Osteocyte (in vitro differentiated cells): ENCODE measurements around the gene NDUFAF3. TPM values are rescaled to one million over a fixed set of nuclear protein-coding genes. Genes with fewer than 3 reads are reported as not detected.

Experiments
- DNase-seq: peaks from one replicate; pipeline ENCODE4 v3.0.0; 2021; ENCODE audit warnings: mixed read lengths; ENCODE audit not compliant: unreplicated experiment; ENCODE audit errors: extremely low spot score
- H3K27ac Mint-ChIP-seq: one replicate; pipeline ENCODE4 v1.8.0; 2021; ENCODE audit warnings: mild to moderate bottlenecking, mixed read lengths; ENCODE audit not compliant: unreplicated experiment
- H3K27me3 Mint-ChIP-seq: one replicate; pipeline ENCODE4 v1.8.0; 2021; ENCODE audit warnings: mixed read lengths; ENCODE audit not compliant: unreplicated experiment
- H3K36me3 Mint-ChIP-seq: one replicate; pipeline ENCODE4 v1.8.0; 2021; ENCODE audit warnings: mixed read lengths; ENCODE audit not compliant: unreplicated experiment
- H3K4me1 Mint-ChIP-seq: one replicate; pipeline ENCODE4 v1.8.0; 2021; ENCODE audit warnings: mixed read lengths; ENCODE audit not compliant: unreplicated experiment
- H3K4me3 Mint-ChIP-seq: one replicate; pipeline ENCODE4 v1.8.0; 2021; ENCODE audit warnings: mild to moderate bottlenecking, moderate library complexity, mixed read lengths; ENCODE audit not compliant: unreplicated experiment
- H3K9me3 Mint-ChIP-seq: one replicate; pipeline ENCODE4 v1.8.0; 2021; ENCODE audit warnings: mixed read lengths; ENCODE audit not compliant: unreplicated experiment
- long read RNA-seq: library from polyadenylated mRNA; unstranded; transcript quantifications from one replicate; pipeline ENCODE4 v2.0.0, GENCODE V29; 2021
- total RNA-seq: library from RNA; stranded (reverse); gene quantifications from 2 replicates; pipeline ENCODE4 v1.2.1, GENCODE V29; 2021
- TF ChIP-seq, protein P1 (sequence below): fragments of 200-600 bp; sonication (generic); IDR thresholded peaks from 2 replicates; pipeline ENCODE4 v1.5.0; 2021; ENCODE audit warnings: antibody characterized with exemption, mild to moderate bottlenecking, moderate library complexity

The NDUFAF3 gene, protein sequence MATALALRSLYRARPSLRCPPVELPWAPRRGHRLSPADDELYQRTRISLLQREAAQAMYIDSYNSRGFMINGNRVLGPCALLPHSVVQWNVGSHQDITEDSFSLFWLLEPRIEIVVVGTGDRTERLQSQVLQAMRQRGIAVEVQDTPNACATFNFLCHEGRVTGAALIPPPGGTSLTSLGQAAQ
- 69.1 and 69.4 TPM in 2 replicates for total RNA-seq
- long read RNA-seq, transcript NDUFAF3-202 (5 exons, 2,012 nt): major isoform, 9 of 9 reads
- long read RNA-seq, partial matches to known transcripts: 0 of 9 reads
- long read RNA-seq, other reads (novel, unspliced or antisense): 0 of 9 reads

DNA sequence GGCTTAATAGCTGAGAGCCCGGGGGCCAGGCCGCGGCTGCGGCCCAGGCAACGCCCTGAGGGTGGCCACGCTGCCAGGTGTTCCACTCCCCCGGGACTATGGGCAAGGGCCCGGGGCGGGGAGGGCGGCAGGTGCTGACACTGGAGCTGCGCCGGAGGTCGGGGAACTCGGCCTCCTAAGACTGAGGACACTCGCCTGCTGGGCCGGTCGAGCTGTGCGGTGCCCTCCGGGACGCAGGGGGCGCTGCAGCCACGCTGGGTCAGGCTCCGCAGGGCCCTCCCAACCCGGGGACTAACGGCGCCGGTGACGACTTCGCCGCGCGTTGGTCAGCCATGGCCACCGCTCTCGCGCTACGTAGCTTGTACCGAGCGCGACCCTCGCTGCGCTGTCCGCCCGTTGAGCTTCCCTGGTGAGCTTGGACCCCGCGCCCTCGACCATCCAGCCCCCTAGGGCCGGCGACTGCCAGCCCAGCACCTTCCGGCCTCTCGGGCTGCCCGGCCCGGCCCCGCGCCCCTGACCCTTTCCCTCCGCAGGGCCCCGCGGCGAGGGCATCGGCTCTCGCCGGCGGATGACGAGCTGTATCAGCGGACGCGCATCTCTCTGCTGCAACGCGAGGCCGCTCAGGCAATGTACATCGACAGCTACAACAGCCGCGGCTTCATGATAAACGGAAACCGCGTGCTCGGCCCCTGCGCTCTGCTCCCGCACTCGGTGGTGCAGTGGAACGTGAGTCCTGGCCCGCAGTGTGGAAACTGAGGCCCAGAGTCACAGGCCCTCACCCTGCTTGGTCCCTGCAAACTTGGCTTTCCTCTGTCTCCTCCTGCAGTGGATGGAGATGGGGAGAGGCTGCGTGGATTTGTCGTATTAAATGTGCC lies at the start of gene NDUFAF3:
Gene NDUFAF3 (plus strand): TSS at position 309 of the 875 bp plus-strand sequence. CDS start 24 bp downstream, at position 333.
- peak within 1 kb of the TSS; percentile 90 for H3K4me3 Mint-ChIP-seq
- peaks cover 27% of the 10 kb centered on the region for H3K36me3 Mint-ChIP-seq
- TF ChIP-seq, protein P1, sequence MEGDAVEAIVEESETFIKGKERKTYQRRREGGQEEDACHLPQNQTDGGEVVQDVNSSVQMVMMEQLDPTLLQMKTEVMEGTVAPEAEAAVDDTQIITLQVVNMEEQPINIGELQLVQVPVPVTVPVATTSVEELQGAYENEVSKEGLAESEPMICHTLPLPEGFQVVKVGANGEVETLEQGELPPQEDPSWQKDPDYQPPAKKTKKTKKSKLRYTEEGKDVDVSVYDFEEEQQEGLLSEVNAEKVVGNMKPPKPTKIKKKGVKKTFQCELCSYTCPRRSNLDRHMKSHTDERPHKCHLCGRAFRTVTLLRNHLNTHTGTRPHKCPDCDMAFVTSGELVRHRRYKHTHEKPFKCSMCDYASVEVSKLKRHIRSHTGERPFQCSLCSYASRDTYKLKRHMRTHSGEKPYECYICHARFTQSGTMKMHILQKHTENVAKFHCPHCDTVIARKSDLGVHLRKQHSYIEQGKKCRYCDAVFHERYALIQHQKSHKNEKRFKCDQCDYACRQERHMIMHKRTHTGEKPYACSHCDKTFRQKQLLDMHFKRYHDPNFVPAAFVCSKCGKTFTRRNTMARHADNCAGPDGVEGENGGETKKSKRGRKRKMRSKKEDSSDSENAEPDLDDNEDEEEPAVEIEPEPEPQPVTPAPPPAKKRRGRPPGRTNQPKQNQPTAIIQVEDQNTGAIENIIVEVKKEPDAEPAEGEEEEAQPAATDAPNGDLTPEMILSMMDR: peak; percentile 98
- DNase-seq: peak; percentile 98
- peaks cover 36% of the 10 kb centered on the region for H3K4me1 Mint-ChIP-seq
- H3K27me3 Mint-ChIP-seq: no peaks in the 10 kb centered on the region
- H3K27ac Mint-ChIP-seq: peak within 1 kb of the TSS; percentile 94
- no peaks in the 10 kb centered on the region for H3K9me3 Mint-ChIP-seq

DNA sequence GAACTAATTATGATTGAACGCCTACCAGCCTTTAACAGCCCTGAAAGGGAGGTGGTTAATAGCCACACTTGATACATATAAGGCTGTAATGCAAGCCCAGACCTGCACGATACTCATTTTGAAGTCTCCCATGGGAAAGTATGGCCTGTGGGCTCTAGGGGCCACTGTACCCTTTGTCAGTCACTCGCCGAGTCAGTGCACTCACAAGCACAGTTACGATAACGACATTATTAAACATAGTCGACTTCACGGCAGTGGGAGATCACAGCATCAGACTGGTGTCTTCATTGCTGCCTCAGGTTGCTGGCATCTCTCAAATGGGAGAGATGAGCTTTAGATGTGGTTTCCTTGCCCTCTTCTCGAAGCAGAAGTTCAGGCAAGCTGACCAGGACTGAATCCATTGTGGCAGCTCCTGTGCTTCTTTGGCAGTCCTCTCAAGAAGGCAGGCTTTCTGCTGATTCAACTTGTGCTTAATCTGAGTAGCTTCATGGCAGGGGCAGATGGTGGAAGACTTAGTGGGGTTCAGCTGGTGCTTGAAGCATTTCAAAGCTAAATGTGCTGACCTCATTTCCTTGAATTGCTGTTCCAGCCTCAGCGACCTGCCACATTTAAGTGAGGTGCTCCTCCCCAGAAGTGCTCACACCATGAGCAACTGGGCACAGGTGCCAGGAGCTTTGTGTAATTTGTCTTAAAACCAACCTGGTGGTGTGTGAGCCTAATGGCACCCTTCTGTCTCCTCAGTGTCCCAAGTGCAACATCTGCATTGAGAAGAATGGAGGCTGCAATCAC lies 47.7 kb upstream of the NDUFAF3 start:
- no peaks in the 10 kb centered on the region for H3K27me3 Mint-ChIP-seq
- TF ChIP-seq, protein P1: no peak
- DNase-seq: no peak
- H3K27ac Mint-ChIP-seq: no peak overlapping the region
- peaks cover 52% of the 10 kb centered on the region for H3K36me3 Mint-ChIP-seq
- H3K4me3 Mint-ChIP-seq: no peak overlapping the region
- no peaks in the 10 kb centered on the region for H3K4me1 Mint-ChIP-seq
- no peaks in the 10 kb centered on the region for H3K9me3 Mint-ChIP-seq

DNA sequence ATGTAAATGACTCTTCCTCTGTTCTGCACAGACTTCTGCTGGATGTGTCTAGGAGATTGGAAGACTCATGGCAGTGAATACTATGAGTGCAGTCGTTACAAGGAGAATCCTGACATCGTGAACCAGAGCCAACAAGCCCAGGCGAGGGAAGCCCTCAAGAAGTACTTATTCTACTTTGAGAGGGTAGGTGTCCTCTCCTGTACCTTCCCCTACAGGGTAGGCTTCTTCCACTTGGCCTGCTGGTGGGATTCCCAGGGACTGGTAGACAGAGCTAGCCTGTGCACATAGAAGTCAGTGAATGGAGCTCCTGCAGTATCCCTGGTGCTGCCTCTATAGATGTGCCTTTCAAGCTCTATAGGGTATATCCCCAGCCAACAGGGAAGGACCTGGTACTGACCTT lies 42.5 kb upstream of the NDUFAF3 start:
- H3K4me3 Mint-ChIP-seq: no peak overlapping the region
- H3K36me3 Mint-ChIP-seq: peaks cover 51% of the 10 kb centered on the region
- no peaks in the 10 kb centered on the region for H3K9me3 Mint-ChIP-seq
- H3K27ac Mint-ChIP-seq: no peak overlapping the region
- DNase-seq: no peak
- TF ChIP-seq, protein P1: no peak
- H3K27me3 Mint-ChIP-seq: no peaks in the 10 kb centered on the region
- no peaks in the 10 kb centered on the region for H3K4me1 Mint-ChIP-seq

DNA sequence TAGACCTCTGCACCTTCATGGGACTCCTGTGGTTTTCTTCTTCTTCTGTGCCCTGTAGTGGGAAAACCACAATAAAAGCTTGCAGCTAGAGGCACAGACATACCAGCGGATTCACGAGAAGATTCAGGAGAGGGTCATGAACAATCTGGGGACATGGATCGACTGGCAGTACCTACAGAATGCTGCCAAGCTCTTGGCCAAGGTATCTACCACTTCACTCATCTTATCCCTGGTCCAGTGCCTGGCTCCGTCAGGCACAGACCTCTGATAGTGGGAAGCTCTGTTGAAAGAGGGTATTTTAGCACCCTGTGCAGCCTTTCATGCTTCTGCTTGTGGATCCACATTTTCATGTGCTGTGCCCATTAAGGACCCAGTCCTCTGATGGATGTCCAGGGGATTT lies 41.6 kb upstream of the NDUFAF3 start:
- TF ChIP-seq, protein P1: no peak

More for the DNA sequence above, 41.6 kb upstream of the NDUFAF3 start:
- Mint-ChIP-seq H3K27ac (no peak overlapping the region), H3K27me3 (no peaks in the 10 kb centered on the region), H3K4me1 (no peaks in the 10 kb centered on the region), H3K36me3 (peaks cover 45% of the 10 kb centered on the region), H3K9me3 (no peaks in the 10 kb centered on the region), H3K4me3 (no peak overlapping the region)
- no peak for DNase-seq
